ENCODE data around the gene OXSR1.

GRCh38 chr3:38283810-38284755, 118.7 kb downstream of the OXSR1 start:
- TF ChIP-seq, protein P1, sequence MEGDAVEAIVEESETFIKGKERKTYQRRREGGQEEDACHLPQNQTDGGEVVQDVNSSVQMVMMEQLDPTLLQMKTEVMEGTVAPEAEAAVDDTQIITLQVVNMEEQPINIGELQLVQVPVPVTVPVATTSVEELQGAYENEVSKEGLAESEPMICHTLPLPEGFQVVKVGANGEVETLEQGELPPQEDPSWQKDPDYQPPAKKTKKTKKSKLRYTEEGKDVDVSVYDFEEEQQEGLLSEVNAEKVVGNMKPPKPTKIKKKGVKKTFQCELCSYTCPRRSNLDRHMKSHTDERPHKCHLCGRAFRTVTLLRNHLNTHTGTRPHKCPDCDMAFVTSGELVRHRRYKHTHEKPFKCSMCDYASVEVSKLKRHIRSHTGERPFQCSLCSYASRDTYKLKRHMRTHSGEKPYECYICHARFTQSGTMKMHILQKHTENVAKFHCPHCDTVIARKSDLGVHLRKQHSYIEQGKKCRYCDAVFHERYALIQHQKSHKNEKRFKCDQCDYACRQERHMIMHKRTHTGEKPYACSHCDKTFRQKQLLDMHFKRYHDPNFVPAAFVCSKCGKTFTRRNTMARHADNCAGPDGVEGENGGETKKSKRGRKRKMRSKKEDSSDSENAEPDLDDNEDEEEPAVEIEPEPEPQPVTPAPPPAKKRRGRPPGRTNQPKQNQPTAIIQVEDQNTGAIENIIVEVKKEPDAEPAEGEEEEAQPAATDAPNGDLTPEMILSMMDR (IDR thresholded peaks at IDR 0.05), result no peak
- TF ChIP-seq EP300 (IDR thresholded peaks at IDR 0.05), result no peak

Measured in ovary (tissue), 3 donors.